OCI-LY3 (cell line): ENCODE results near the gene ARL5B.

Experiments used
- H2AFZ ChIP-seq: fragments of 200-600, 300-600 bp; shearing (Covaris generic); 2 replicates; pipeline ENCODE4 v1.6.0; 2014; ENCODE audit warnings: antibody characterized with exemption, low read depth, low read length
- H3K27ac ChIP-seq: fragments of 200-600, 300-600 bp; sonication (generic); 2 replicates; pipeline ENCODE4 v1.5.1; 2014; ENCODE audit warnings: mild to moderate bottlenecking, low read length, moderate library complexity, mixed read lengths
- H3K27me3 ChIP-seq: fragments of 200-600, 300-600 bp; sonication (generic); 2 replicates; pipeline ENCODE4 v1.6.1; 2014; ENCODE audit warnings: low read depth, low read length, mixed read lengths
- H3K36me3 ChIP-seq: fragments of 200-600, 300-600 bp; sonication (generic); replicated peaks from 2 replicates; pipeline ENCODE3; 2014; ENCODE audit warnings: low read depth, low read length, mixed read lengths
- H3K4me1 ChIP-seq: fragments of 300-600, 200-600 bp; sonication (generic); 2 replicates; pipeline ENCODE4 v1.6.1; 2014; ENCODE audit warnings: low read length, mixed read lengths
- H3K4me2 ChIP-seq: fragments of 200-600, 300-600 bp; sonication (generic); 2 replicates; pipeline ENCODE4 v1.6.1; 2014; ENCODE audit warnings: low read length, mixed read lengths
- H3K4me3 ChIP-seq: fragments of 300-600, 200-600 bp; sonication (generic); 2 replicates; pipeline ENCODE4 v1.5.1; 2014; ENCODE audit warnings: antibody characterized with exemption, mild to moderate bottlenecking, low read length, moderate library complexity
- H3K79me2 ChIP-seq: fragments of 300-600, 200-600 bp; shearing (Covaris generic); 2 replicates; pipeline ENCODE4 v1.6.1; 2014; ENCODE audit warnings: mild to moderate bottlenecking, low read length, mixed read lengths
- H3K9ac ChIP-seq: fragments of 300-600, 200-600 bp; shearing (Covaris generic); 2 replicates; pipeline ENCODE4 v1.6.0; 2014; ENCODE audit warnings: mild to moderate bottlenecking, low read length, moderate library complexity
- H3K9me3 ChIP-seq: fragments of 200-600, 300-600 bp; shearing (Covaris generic); 2 replicates; pipeline ENCODE4 v1.6.1; 2014; ENCODE audit warnings: low read length, mixed read lengths; ENCODE audit not compliant: insufficient read depth
- H4K20me1 ChIP-seq: fragments of 200-600, 300-600 bp; sonication (generic); 2 replicates; pipeline ENCODE4 v1.6.1; 2016; ENCODE audit warnings: low read length, mixed read lengths; ENCODE audit not compliant: insufficient read depth
- EZH2phosphoT487 ChIP-seq: fragments of 200-600 bp; shearing (Covaris generic); IDR thresholded peaks from 2 replicates; pipeline ENCODE4 v1.6.1; 2018; ENCODE audit warnings: antibody characterized with exemption, mixed run types, low read depth
- TF ChIP-seq, protein P1 (sequence below): fragments of 200-600, 300-600 bp; sonication (generic); IDR thresholded peaks from 2 replicates; pipeline ENCODE4 v1.5.1; 2014; ENCODE audit warnings: antibody characterized with exemption, low read length, low read depth

The ARL5B gene

DNA sequence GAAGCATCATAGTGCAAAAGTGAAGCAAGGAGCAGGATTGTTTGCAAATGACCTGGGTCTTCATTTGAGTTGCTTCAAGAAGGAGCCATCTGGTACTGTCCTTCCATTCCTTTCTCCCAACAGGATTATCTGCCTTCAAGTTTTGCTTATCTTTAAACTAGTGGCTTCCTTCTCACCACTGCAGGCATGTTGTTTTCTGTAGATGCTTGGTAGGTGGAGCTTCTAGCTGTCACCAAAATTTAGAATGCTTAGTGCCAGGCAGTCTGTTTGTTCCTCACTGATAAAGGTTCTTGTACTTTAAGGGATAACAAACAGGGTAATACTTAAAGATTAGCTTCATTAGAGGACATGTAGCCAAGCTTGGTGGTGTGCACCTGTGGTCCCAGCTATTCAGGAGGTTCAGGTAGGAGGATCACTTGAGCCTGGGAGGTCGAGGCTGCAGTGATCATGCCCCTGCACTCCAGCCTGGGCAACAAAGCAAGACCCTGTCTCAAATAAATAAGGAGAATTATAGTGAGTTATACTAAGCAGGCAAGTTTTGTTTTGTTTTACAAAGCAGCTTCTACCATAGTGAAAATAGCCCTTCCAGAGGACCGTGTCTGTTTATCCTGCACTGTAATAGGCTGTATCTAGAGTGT is 5.7 kb downstream of the ARL5B start:
- peaks cover 13% of the 10 kb centered on the region for H3K36me3 ChIP-seq
- H3K4me2 ChIP-seq = no peak overlapping the region
- H3K9me3 ChIP-seq = no peaks in the 10 kb centered on the region
- peaks cover 88% of the 10 kb centered on the region for H3K79me2 ChIP-seq
- H3K27me3 ChIP-seq = no peaks in the 10 kb centered on the region
- H3K27ac ChIP-seq = no peak overlapping the region
- H4K20me1 ChIP-seq = peaks cover 62% of the 10 kb centered on the region
- H3K9ac ChIP-seq = no peak overlapping the region
- no peak overlapping the region for H2AFZ ChIP-seq
- TF ChIP-seq, protein P1, sequence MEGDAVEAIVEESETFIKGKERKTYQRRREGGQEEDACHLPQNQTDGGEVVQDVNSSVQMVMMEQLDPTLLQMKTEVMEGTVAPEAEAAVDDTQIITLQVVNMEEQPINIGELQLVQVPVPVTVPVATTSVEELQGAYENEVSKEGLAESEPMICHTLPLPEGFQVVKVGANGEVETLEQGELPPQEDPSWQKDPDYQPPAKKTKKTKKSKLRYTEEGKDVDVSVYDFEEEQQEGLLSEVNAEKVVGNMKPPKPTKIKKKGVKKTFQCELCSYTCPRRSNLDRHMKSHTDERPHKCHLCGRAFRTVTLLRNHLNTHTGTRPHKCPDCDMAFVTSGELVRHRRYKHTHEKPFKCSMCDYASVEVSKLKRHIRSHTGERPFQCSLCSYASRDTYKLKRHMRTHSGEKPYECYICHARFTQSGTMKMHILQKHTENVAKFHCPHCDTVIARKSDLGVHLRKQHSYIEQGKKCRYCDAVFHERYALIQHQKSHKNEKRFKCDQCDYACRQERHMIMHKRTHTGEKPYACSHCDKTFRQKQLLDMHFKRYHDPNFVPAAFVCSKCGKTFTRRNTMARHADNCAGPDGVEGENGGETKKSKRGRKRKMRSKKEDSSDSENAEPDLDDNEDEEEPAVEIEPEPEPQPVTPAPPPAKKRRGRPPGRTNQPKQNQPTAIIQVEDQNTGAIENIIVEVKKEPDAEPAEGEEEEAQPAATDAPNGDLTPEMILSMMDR = no peak
- TF ChIP-seq EZH2phosphoT487 = no peak
- peaks cover 11% of the 10 kb centered on the region for H3K4me1 ChIP-seq
- no peak overlapping the region for H3K4me3 ChIP-seq

DNA sequence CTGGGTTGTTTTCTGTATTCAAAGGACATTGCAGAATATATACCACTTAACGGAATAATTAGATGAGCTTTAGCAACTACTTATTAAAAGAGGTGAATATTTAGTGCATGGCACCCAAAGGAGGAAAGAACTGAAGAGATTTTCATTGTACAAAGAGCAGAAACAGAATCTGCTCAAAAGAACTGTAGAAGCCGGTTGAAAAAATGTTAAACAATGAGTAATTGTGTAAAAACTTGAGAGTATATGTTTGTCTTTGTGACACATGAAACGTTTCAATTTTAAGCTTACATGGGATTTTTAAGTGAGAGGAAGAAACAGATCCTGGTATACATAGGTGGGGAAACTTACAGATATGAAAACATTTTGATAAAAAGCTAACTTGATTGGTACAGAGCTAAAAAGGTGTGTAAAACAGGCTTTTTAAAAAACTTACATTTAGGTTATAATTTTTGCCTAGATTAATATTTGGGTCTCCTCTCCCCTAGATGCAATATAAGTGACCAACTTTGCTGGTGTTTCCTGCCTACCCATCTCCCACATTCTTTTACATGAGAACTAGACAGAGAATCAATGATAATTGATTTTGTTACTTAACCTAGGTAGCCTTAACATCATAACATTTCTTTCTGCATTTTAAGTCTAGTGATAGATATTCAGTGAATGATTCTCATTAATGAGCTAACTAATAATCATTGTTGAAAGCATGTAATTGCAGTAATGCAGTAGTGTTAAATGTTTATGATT is 6.8 kb downstream of the ARL5B start:
- no peak overlapping the region for H3K27ac ChIP-seq
- TF ChIP-seq EZH2phosphoT487 = no peak
- TF ChIP-seq, protein P1 = no peak
- peaks cover 9% of the 10 kb centered on the region for H3K4me1 ChIP-seq
- H3K9me3 ChIP-seq = no peaks in the 10 kb centered on the region
- peaks cover 78% of the 10 kb centered on the region for H3K79me2 ChIP-seq
- H3K4me3 ChIP-seq = no peak overlapping the region
- H3K9ac ChIP-seq = no peak overlapping the region
- no peaks in the 10 kb centered on the region for H3K27me3 ChIP-seq
- H2AFZ ChIP-seq = no peak overlapping the region
- peaks cover 13% of the 10 kb centered on the region for H3K36me3 ChIP-seq
- H3K4me2 ChIP-seq = no peak overlapping the region
- peaks cover 56% of the 10 kb centered on the region for H4K20me1 ChIP-seq

DNA sequence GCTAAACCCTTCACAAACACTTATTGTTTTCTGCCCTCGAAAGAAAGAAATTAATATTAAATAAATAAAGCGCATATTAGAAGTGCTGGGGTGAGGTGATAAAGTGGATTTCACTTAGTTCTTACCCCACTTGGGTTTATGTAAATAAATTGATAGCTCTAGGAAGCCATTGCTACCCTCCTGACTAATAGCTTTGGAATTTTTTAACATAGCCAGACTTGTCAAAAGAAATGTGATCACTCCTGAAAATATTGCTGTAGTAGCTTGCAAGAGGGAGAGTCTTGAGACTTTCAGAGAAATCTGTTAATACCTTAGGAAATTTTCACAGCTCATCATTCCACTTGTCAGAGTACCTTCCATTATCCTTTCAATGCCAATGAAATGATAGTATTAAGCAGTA is 7.6 kb downstream of the ARL5B start:
- H3K4me1 ChIP-seq = peaks cover under 1% of the 10 kb centered on the region; the same call in 1 of the 2 replicates
- H3K36me3 ChIP-seq = peaks cover 13% of the 10 kb centered on the region
- H2AFZ ChIP-seq = no peak overlapping the region
- H3K4me2 ChIP-seq = no peak overlapping the region
- H3K9ac ChIP-seq = no peak overlapping the region
- no peaks in the 10 kb centered on the region for H3K27me3 ChIP-seq
- peaks cover 48% of the 10 kb centered on the region for H4K20me1 ChIP-seq
- H3K4me3 ChIP-seq = no peak overlapping the region
- TF ChIP-seq, protein P1 = no peak
- no peak for TF ChIP-seq EZH2phosphoT487
- H3K9me3 ChIP-seq = no peaks in the 10 kb centered on the region
- H3K27ac ChIP-seq = no peak overlapping the region
- peaks cover 70% of the 10 kb centered on the region for H3K79me2 ChIP-seq

DNA sequence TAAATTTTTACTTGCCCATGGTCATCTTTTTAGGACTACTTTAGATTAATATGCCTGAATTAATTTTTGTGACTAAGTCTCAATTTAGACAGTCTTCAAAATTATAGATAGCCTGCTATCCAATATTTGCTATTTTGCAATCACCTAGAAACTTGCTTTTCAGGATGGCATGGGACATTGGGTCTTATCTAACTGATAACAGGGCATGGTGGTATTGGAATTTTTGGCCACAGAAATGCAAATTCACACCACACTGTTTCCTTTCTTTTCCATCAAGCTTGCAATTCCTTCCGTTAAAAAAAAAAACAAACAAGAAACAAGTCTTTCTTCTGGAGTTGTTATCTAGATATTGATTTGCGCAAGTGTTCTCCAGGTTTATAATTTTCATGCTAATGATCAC is 8.8 kb downstream of the ARL5B start:
- Histone ChIP-seq H2AFZ (no peak overlapping the region), H4K20me1 (peaks cover 39% of the 10 kb centered on the region), H3K4me1 (no peaks in the 10 kb centered on the region), H3K27me3 (no peaks in the 10 kb centered on the region), H3K4me2 (no peak overlapping the region), H3K36me3 (peaks cover 17% of the 10 kb centered on the region), H3K4me3 (no peak overlapping the region), H3K9me3 (no peaks in the 10 kb centered on the region), H3K79me2 (peaks cover 58% of the 10 kb centered on the region), H3K9ac (no peak overlapping the region), H3K27ac (no peak overlapping the region)
- TF ChIP-seq, protein P1 = no peak
- no peak for TF ChIP-seq EZH2phosphoT487
